Activated CD4-positive, CD25-positive, alpha-beta regulatory T cell treated with anti-CD3 and anti-CD28 coated beads, Interleukin-2, amount 50 U/mL, for 72 hours (primary cell): ENCODE measurements around the gene GABRD.

ENCODE experiments used
- DNase-seq: peaks from one replicate; pipeline ENCODE4 v3.0.0; 2021

GABRD gene

GRCh38 chr1:2055911-2056575 is 36.9 kb downstream of the GABRD start:
- DNase-seq = no peak

DNA sequence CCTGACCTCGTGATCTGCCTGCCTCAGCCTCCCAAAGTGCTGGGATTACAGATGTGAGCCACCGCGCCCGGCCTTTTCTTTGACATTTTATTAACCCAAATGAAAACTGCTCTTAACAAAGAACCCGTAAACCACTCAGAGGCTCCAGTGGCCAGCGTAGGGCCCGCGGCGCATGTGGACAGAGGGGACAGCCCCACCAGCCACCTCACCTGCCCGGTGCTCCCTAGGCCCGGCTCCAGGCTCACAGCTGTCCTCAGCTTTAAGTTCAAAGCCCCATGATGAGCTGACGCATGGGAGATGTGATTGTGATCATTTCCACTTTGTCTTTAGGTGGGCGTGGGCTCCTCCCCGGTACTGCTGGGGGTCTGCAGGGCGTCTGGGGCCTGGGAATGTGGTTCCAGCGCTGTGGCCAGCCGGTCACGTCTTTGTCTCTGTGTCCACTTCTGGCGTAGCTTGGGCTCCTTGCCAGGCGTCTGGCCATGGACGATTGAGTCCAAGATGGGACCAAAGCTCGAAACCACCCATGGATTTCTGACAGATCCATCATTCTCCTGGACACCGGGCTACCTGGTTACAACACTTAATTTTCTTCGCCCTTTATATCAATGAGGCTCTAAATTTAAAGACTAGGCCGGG is 37.9 kb downstream of the GABRD start:
- DNase-seq = no peak

DNA sequence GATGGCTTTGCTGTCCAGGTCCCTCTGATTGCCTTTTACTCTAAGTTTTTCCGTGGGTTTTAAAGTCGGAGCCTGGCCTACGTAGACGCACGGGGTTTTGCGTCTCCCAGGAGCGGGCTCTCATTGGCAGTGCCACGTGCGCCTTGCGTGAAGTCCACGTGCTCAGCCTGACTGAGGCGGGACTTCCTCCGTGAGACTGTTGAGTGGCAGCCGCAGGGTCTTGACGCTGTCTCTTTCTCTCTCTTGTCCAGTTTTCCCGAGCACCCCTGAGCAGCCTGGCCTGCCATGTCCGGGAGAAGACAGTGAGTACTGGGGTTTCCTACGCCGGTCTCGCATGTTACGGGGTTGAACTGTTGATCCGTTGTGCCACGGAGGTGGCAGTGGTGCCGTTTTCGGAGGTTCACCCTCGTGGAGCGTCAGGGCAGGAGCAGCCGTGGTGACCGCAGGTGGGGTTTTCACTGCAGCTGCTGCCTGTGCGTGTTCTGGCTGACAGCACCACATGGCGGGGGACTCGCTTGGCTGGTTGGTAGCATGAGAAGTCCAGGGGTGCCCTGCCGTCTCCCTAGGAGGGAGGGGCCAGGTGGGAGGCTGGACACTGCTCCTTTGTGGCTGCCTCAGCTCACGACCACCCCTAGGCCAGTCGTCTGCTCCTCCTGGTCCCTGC is 40.3 kb downstream of the GABRD start:
- no peak for DNase-seq

- no peak for DNase-seq
Observed at GRCh38 chr1:2060072-2060471, 40.9 kb downstream of the GABRD start.

GRCh38 chr1:2060535-2060934 is 41.4 kb downstream of the GABRD start:
- DNase-seq = no peak

- DNase-seq = no peak
Observed at GRCh38 chr1:2061065-2061778, 42.1 kb downstream of the GABRD start.

GRCh38 chr1:2065699-2066098 is 46.6 kb downstream of the GABRD start:
- no peak for DNase-seq

DNA sequence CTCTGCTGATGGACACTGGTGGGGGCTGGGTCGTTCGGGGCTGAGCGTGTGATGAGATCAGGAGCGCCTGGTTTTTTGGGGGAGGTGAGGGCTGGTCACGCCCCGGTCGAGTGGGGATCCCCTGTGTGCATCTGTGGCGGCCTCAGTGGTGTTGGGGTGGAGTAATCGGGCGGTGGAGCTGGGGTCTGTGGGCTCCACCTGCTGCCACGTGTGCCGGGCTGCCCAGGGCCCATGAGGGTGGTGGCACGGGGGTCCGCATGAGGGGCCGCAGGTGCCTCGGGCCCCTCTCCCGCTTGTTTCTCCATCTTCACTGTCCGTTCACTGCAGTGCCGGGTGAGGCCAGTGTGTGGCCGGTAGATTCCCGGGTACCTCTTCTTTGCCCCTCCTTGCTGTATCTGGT is 48.2 kb downstream of the GABRD start:
- no peak for DNase-seq

GRCh38 chr1:2067981-2068380 is 48.8 kb downstream of the GABRD start:
- no peak for DNase-seq

DNA sequence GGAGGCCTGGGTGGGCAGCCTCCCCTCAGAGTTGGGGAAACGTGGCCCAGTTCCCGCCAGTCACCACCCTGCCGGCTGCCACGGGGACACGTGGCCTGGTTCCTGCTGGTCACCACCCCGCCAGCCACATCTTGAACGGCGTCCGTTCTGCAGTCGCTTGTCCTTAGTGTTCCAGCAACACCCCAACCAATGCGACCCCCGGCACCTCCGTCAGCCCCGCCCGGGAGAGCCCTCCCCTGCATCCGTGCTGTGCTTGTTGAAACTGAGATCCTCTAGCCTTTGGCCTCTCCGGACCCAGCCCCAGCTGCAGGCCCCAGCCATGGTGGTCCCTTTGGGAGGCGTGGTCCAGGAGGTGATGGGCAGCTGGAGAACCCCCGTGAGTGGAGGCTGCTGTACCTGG is 49.8 kb downstream of the GABRD start:
- no peak for DNase-seq

GRCh38 chr1:2070016-2070415 is 50.9 kb downstream of the GABRD start:
- no peak for DNase-seq

GRCh38 chr1:2070800-2071530 is 51.8 kb downstream of the GABRD start:
- no peak for DNase-seq

GRCh38 chr1:2072109-2072806 is 53.1 kb downstream of the GABRD start:
- no peak for DNase-seq

DNA sequence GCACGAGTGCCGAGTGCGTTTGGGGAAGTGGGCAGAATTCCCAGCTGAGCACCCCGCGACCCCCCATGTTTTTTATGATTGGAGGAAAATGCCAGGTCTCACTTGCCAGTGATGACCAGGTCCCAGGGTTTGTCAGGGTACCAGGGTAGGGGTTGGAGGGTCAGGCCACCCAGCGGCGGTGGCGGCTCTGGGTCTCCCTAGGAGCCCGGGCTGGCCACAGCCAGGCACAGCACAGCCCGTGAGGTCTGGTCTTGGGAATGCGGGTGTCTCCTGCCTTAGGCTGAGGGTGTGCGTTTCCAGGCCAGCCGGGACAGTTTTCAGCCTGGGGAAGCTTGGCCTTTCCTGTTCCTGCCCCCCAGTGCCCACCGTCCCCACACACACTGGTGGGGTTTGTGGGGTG is 53.7 kb downstream of the GABRD start:
- DNase-seq = no peak

GRCh38 chr1:2073382-2074230 is 54.5 kb downstream of the GABRD start:
- DNase-seq = no peak

DNA sequence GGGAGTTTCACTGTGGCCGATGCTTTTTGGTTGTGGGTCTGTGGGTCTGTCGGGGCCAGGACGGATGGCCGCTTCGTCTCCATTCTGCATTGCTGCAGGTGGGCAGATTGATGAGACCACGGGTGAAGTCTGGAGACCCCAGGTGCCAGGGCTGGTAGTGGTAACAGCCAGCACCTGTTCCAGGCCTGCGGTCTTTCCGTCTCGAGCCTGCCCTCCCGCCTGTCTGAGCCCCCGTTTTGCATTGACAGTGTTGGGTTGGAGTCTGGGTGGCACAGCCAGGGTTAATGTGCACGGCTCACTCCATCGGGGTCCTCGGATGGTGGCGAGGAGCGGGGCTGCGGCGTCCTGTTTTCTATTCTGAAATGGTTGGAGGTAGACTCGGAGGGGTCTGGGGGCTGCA is 55.3 kb downstream of the GABRD start:
- no peak for DNase-seq

- DNase-seq = no peak
Observed at GRCh38 chr1:2074944-2075740, 56.0 kb downstream of the GABRD start.

DNA sequence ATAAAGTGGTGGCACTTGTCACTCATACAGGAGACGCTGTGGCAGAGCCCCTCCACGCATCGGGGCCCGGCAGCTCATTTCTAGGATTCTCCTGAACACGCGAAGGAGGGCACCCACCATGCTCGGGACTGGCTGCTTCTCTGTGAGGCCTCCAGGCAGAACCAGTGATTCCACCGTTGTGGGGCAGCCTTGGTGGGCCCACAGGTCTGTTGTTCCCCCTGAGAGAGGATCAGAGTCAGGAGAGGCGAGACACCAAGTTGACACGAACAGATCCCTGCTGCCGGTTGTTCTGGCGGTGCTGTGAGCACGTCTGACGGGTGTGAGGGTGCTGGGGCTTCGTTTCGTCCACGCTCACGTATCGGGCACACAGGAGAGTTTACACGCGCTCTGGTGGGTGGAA is 57.7 kb downstream of the GABRD start:
- no peak for DNase-seq

DNA sequence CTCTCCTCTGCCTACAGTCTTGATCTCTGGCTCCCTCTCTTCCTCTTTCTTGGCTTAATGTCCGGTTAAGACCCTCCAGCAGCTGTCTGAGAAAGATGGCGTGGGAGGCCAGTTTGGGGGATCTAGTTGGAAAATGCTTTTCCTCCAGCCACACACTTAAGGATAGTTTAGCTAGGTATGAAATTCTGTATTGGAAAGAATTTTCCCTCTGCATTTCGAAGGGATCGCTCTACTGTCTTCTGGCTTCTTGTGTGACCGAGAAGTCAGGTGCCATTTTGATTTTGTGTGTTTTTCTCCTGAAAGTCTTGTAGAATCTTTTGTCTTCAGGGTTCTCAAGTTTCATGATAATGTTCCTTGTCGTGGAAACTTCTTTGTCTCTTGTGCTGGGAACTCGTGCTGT is 59.0 kb downstream of the GABRD start:
- DNase-seq = no peak

DNA sequence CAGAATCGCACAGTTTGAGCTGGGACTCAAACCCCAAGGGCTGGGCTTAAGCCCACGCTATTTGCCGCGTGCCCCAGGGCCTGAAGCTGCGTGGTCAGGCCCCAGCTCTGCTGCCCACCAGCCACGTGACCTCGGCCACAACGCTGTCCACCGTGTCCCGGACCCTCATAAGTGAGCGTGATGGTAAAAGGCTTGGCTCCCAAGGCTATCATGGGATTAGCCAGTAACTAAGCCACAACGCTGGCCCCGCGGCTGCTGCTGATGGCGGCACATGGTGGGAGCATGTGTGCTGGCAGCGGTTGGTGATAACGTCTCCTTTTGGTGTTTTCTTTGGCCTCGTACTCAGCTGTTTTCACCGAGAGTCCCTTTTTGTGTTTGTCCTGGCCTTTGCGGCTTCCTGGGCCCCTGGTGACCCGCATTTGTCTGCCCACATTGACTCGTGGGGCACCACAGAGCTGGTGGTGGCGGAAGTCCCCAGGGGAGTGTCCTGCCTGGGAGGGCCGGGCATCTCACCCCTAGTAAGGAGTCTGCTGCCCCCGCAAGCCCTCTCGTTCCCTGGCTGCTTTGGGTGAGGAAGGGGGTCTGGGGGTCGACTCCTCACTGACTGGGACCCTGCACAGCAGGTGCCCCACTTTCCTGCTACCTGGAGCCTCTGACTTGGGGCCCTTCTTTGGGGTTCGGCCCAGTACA is 60.4 kb downstream of the GABRD start:
- DNase-seq = no peak
